ENCODE results near the gene PNLIPRP3.

GRCh38 chr10:116395223-116395985, 32.2 kb upstream of the PNLIPRP3 start:
- no peak for TF ChIP-seq DPF2 (IDR thresholded peaks at IDR 0.05)
- TF ChIP-seq ZNF184 (CRISPR knock-in tag; IDR thresholded peaks at IDR 0.05) = no peak
- no peak for TF ChIP-seq SMC3 (conservative IDR thresholded peaks at IDR 0.05; ENCODE audit: insufficient read depth, low read depth, low read length)
- no peak for TF ChIP-seq TEAD4 (IDR thresholded peaks at IDR 0.05; ENCODE audit: low read length)
- TF ChIP-seq TEAD4 (CRISPR knock-in tag; IDR thresholded peaks at IDR 0.05; ENCODE audit: borderline replicate concordance) = no peak
- no peak for TF ChIP-seq ZNF639 (CRISPR knock-in tag; conservative IDR thresholded peaks at IDR 0.05 in 1 of 2, IDR thresholded peaks at IDR 0.05 in 1 of 2)
- TF ChIP-seq ZNF830 (CRISPR knock-in tag; IDR thresholded peaks at IDR 0.05) = no peak
- no peak for TF ChIP-seq CTCF (IDR thresholded peaks at IDR 0.05 in 2 of 3, conservative IDR thresholded peaks at IDR 0.05 in 1 of 3; ENCODE audit: insufficient read depth in 2 of 3, low read depth in 1 of 3, low read length in 3 of 3)
- no peak for TF ChIP-seq NKRF (IDR thresholded peaks at IDR 0.05; ENCODE audit: borderline replicate concordance)

Data from K562 (cell line).